KMS-11 (cell line): ENCODE data around the gene UNC119B.

Source experiments
- H2AFZ ChIP-seq: fragments of 200-600 bp; sonication (generic); 2 replicates; pipeline ENCODE4 v1.6.1; 2016; ENCODE audit warnings: antibody characterized with exemption, mixed run types, low read depth
- H3K27ac ChIP-seq: fragments of 200-600 bp; sonication (generic); 2 replicates; pipeline ENCODE4 v1.6.1; 2016; ENCODE audit warnings: mild to moderate bottlenecking, mixed run types
- H3K27me3 ChIP-seq: fragments of 200-600 bp; sonication (generic); 2 replicates; pipeline ENCODE4 v1.6.1; 2017; ENCODE audit warnings: mild to moderate bottlenecking, low read depth, mixed run types, moderate library complexity; ENCODE audit not compliant: insufficient read depth
- H3K36me3 ChIP-seq: fragments of 200-600 bp; sonication (generic); 2 replicates; pipeline ENCODE4 v1.6.1; 2017; ENCODE audit warnings: mild to moderate bottlenecking, mixed run types; ENCODE audit not compliant: insufficient read depth
- H3K4me1 ChIP-seq: fragments of 200-600 bp; sonication (generic); 2 replicates; pipeline ENCODE4 v1.6.1; 2016; ENCODE audit warnings: mild to moderate bottlenecking, low read depth, mixed run types; ENCODE audit not compliant: poor library complexity, severe bottlenecking
- H3K4me2 ChIP-seq: fragments of 200-600 bp; sonication (generic); 2 replicates; pipeline ENCODE4 v1.7.0; 2016; ENCODE audit warnings: mild to moderate bottlenecking, mixed run types
- H3K4me3 ChIP-seq: fragments of 200-600 bp; sonication (generic); IDR thresholded peaks from 2 replicates; pipeline ENCODE4 v1.6.1; 2017; ENCODE audit warnings: low read depth, low read length, mixed read lengths; ENCODE audit not compliant: insufficient read depth
- H3K79me2 ChIP-seq: fragments of 200-600 bp; sonication (generic); 2 replicates; pipeline ENCODE4 v1.6.1; 2016; ENCODE audit warnings: low read depth, mixed run types; ENCODE audit not compliant: insufficient read depth
- H3K9ac ChIP-seq: fragments of 200-600 bp; sonication (generic); 2 replicates; pipeline ENCODE4 v1.6.1; 2016; ENCODE audit warnings: mild to moderate bottlenecking, mixed run types
- H4K20me1 ChIP-seq: fragments of 200-600 bp; sonication (generic); 2 replicates; pipeline ENCODE4 v1.6.1; 2016; ENCODE audit warnings: mild to moderate bottlenecking, mixed run types; ENCODE audit not compliant: insufficient read depth
- CTCF ChIP-seq: fragments of 200-600 bp; sonication (generic); conservative IDR thresholded peaks from 2 replicates; pipeline ENCODE4 v1.6.1; 2017; ENCODE audit warnings: low read depth, mild to moderate bottlenecking, antibody characterized with exemption, low read length, moderate library complexity, mixed read lengths

The UNC119B gene

GRCh38 chr12:120690083-120690450 lies 20.2 kb upstream of the UNC119B start:
- Histone ChIP-seq H3K27ac (no peak overlapping the region), H3K79me2 (peaks cover 64% of the 10 kb centered on the region), H3K36me3 (no peaks in the 10 kb centered on the region), H2AFZ (no peak overlapping the region), H3K27me3 (no peaks in the 10 kb centered on the region), H3K4me3 (no peak overlapping the region), H3K4me1 (peaks cover 21% of the 10 kb centered on the region), H3K4me2 (peak overlapping the region; percentile 70; the same call in 1 of the 2 replicates), H4K20me1 (peaks cover 20% of the 10 kb centered on the region), H3K9ac (no peak overlapping the region)
- TF ChIP-seq CTCF = no peak

GRCh38 chr12:120690978-120691377 lies 19.3 kb upstream of the UNC119B start:
- peaks cover 64% of the 10 kb centered on the region for H3K79me2 ChIP-seq
- H3K4me3 ChIP-seq = no peak overlapping the region
- H4K20me1 ChIP-seq = peaks cover 20% of the 10 kb centered on the region
- H2AFZ ChIP-seq = no peak overlapping the region
- H3K4me1 ChIP-seq = peaks cover 14% of the 10 kb centered on the region
- H3K4me2 ChIP-seq = no peak overlapping the region
- no peak overlapping the region for H3K9ac ChIP-seq
- H3K27ac ChIP-seq = no peak overlapping the region
- no peak for TF ChIP-seq CTCF
- H3K27me3 ChIP-seq = no peaks in the 10 kb centered on the region
- H3K36me3 ChIP-seq = no peaks in the 10 kb centered on the region

GRCh38 chr12:120692524-120693033 lies 17.7 kb upstream of the UNC119B start:
- H3K79me2 ChIP-seq = peaks cover 60% of the 10 kb centered on the region
- TF ChIP-seq CTCF = no peak
- no peak overlapping the region for H3K9ac ChIP-seq
- no peak overlapping the region for H3K4me3 ChIP-seq
- H3K4me2 ChIP-seq = no peak overlapping the region
- peaks cover 20% of the 10 kb centered on the region for H4K20me1 ChIP-seq
- H3K4me1 ChIP-seq = peaks cover 14% of the 10 kb centered on the region
- no peaks in the 10 kb centered on the region for H3K36me3 ChIP-seq
- H2AFZ ChIP-seq = no peak overlapping the region
- no peak overlapping the region for H3K27ac ChIP-seq
- H3K27me3 ChIP-seq = no peaks in the 10 kb centered on the region

GRCh38 chr12:120693848-120694247 lies 16.4 kb upstream of the UNC119B start:
- no peak overlapping the region for H3K27ac ChIP-seq
- H2AFZ ChIP-seq = no peak overlapping the region
- no peaks in the 10 kb centered on the region for H3K27me3 ChIP-seq
- H3K36me3 ChIP-seq = no peaks in the 10 kb centered on the region
- H3K4me1 ChIP-seq = peaks cover 14% of the 10 kb centered on the region
- H4K20me1 ChIP-seq = peaks cover 15% of the 10 kb centered on the region
- H3K4me3 ChIP-seq = no peak overlapping the region
- H3K4me2 ChIP-seq = no peak overlapping the region
- H3K79me2 ChIP-seq = peaks cover 47% of the 10 kb centered on the region
- H3K9ac ChIP-seq = no peak overlapping the region
- TF ChIP-seq CTCF = no peak
